ENCODE data around the gene BHLHE23.

Gene BHLHE23

GRCh38 chr20:63027221-63027921 lies 20.6 kb upstream of the BHLHE23 start:
- DNase-seq (ENCODE audit: low spot score in 2 of 2) = no peak
- Mint-ChIP-seq H3K4me1 (no peaks in the 10 kb centered on the region), H3K9me3 (no peaks in the 10 kb centered on the region), H3K36me3 (ENCODE audit: insufficient read depth) (no peaks in the 10 kb centered on the region), H3K4me3 (no peak overlapping the region), H3K27ac (ENCODE audit: low read depth) (no peak overlapping the region), H3K27me3 (peaks cover 61% of the 10 kb centered on the region)
- ATAC-seq (replicated peaks; ENCODE audit: extremely low read depth, poor library complexity, severe bottlenecking) = no peak

DNA sequence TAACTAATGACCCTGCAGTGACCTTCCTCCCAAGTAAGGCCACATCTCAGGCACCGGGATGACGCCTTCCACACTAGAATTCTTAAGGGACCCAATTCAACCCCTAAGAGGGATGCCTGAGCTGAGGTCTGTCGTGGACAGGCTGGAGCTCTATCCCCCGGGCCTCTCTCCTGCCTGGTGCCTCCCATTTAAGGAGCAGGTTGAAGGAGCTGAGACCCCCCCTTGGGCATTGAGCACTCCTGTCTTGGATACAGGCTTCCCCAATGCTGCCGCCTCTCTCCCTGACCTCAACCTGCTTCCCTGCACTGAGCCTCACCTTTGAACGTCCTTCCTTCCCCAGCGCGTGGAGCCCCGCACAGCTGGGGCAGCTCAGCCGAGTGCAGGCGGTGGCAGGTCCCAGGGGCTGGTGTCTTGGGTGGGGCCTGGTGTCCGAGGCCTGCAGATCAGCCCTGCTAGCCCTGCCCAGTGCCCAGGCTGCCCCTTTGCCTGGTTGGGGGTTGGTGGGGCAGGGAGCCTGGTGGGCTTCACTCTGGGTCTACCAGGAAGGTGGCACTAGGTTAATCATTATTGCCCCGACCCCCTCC lies 19.9 kb upstream of the BHLHE23 start:
- Mint-ChIP-seq H3K9me3 (no peaks in the 10 kb centered on the region), H3K4me1 (no peaks in the 10 kb centered on the region), H3K27ac (ENCODE audit: low read depth) (no peak overlapping the region), H3K27me3 (peaks cover 59% of the 10 kb centered on the region), H3K4me3 (no peak overlapping the region), H3K36me3 (ENCODE audit: insufficient read depth) (no peaks in the 10 kb centered on the region)
- no peak for ATAC-seq (replicated peaks; ENCODE audit: extremely low read depth, poor library complexity, severe bottlenecking)
- no peak for DNase-seq (ENCODE audit: low spot score in 2 of 2)

DNA sequence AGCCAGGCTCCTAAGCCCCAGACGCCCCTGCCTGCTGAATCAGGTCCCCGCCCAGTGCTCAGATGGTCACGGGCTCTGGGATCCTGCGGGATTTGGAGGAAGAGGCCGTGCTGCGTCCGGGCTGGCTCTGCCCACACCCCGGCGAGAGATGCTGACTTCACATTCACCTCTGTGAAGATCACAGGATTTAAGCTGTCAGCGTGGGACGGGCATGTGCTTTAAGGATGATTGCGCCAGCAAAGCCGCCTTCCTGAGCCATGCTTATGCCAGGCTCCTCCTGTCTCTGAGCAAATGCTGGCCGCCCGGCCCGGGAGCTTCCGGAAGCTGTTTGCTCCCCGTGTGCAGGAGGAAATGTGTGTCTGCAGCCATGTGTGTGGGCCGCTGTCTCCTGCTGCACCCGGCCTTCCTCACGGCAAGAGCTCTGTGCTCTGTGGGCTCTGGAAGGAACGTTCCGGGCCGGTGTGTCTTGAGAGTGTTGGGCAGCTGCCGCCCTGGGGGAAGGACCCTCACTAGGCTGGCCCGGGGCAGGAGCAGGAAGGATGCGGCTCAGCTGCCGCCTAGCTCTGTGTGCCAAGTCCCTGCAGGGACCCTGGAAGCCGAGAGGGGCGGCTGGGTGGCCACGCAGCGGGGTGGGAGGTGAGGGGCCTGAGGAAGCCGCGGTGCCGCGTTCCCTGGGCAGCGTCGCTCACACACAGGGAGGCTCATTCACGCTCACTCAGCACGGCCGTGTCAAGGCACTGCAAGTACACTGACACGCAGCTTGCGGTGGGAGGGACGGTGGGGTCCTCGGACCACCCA lies 19.0 kb upstream of the BHLHE23 start:
- no peak overlapping the region for H3K27ac Mint-ChIP-seq (ENCODE audit: low read depth)
- H3K27me3 Mint-ChIP-seq = peaks cover 59% of the 10 kb centered on the region
- H3K4me3 Mint-ChIP-seq = no peak overlapping the region
- no peak for ATAC-seq (replicated peaks; ENCODE audit: extremely low read depth, poor library complexity, severe bottlenecking)
- no peak for DNase-seq (ENCODE audit: low spot score in 2 of 2)
- H3K4me1 Mint-ChIP-seq = no peaks in the 10 kb centered on the region
- H3K9me3 Mint-ChIP-seq = no peaks in the 10 kb centered on the region
- no peaks in the 10 kb centered on the region for H3K36me3 Mint-ChIP-seq (ENCODE audit: insufficient read depth)

DNA sequence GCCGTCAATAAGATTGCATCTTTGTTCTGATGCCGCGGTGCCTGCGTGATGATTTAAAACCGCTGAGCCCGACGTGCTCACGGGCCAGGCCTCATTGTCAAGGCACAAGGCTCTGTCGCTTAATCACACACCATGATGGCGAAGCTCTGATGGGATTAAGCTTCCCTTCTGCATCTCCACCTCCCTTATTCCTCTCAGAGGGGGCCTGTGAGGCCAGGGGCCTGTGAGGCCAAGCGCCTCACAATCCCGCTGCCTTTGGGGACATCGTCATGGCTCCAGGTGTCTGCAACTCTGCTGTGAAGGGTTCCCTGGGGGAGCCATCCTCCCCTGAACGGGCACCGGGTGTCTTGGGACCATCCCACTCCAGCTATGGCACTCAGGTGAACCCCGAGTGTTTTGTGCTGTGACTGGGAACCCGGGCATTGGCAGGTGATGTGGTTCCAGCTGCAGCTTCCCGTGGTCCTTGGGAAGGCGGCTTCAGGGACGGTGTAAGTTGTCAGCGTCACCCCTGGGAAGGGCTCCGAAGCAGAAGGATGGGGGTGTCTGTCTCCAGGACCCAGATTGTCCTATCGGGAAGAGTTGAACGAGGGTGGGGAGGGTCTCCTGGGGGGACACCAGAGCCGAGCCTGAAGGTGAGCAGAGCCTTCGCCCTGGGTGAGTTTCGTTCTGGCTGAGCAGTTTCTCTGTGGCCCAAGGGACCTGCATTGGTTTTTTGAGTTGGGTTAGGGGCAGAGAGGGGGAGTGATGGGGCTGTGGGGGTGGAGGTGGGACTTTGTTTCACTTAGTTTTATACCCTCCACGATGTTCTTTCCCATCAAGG lies 18.0 kb upstream of the BHLHE23 start:
- Mint-ChIP-seq H3K4me1 (no peaks in the 10 kb centered on the region), H3K4me3 (no peak overlapping the region), H3K36me3 (ENCODE audit: insufficient read depth) (no peaks in the 10 kb centered on the region), H3K27me3 (peaks cover 68% of the 10 kb centered on the region), H3K9me3 (no peaks in the 10 kb centered on the region), H3K27ac (ENCODE audit: low read depth) (no peak overlapping the region)
- ATAC-seq (replicated peaks; ENCODE audit: extremely low read depth, poor library complexity, severe bottlenecking) (no peak), DNase-seq (ENCODE audit: low spot score in 2 of 2) (no peak)

DNA sequence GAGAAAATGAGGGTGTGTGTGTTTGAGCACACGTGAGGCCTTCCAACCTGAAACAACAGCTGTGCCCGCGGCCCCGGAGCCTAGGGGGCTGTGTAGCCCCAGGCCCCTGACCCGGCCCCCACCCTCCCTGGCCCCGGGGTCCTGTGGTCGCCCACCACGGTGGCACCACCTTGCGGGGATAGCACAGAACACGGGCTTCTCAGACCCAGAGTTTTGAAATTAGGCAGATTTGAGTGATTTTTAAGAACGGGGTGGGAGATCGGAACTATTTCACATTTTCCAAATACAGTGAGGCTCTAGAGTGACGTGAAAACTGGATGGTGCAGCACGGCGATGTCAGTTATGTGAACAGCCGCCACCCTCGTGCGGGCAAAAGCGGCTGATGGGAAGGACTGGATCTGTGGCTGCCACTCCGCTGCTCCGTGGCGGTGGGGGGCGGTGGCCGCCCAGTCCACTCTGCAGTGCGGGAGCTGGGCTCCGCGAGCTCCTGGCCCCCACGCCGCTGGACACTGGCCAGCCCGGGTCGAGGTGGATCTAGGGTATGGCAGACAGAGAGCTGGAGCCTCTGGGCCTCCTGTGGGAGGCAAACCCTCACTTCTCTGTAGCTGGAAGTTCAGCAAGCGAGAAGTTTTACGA lies 17.3 kb upstream of the BHLHE23 start:
- H3K9me3 Mint-ChIP-seq = no peaks in the 10 kb centered on the region
- DNase-seq (ENCODE audit: low spot score in 2 of 2) (no peak), ATAC-seq (replicated peaks; ENCODE audit: extremely low read depth, poor library complexity, severe bottlenecking) (no peak)
- no peak overlapping the region for H3K27ac Mint-ChIP-seq (ENCODE audit: low read depth)
- H3K36me3 Mint-ChIP-seq (ENCODE audit: insufficient read depth) = no peaks in the 10 kb centered on the region
- no peak overlapping the region for H3K4me3 Mint-ChIP-seq
- no peaks in the 10 kb centered on the region for H3K4me1 Mint-ChIP-seq
- H3K27me3 Mint-ChIP-seq = peaks cover 75% of the 10 kb centered on the region

GRCh38 chr20:63023071-63023935 lies 16.5 kb upstream of the BHLHE23 start:
- Mint-ChIP-seq H3K36me3 (ENCODE audit: insufficient read depth) (no peaks in the 10 kb centered on the region), H3K27ac (ENCODE audit: low read depth) (no peak overlapping the region), H3K4me3 (no peak overlapping the region)

GRCh38 chr20:63022501-63022900 lies 15.7 kb upstream of the BHLHE23 start:
- ATAC-seq (replicated peaks; ENCODE audit: extremely low read depth, poor library complexity, severe bottlenecking) (no peak), DNase-seq (ENCODE audit: low spot score in 2 of 2) (no peak)
- Mint-ChIP-seq H3K27ac (ENCODE audit: low read depth) (no peak overlapping the region), H3K4me1 (no peaks in the 10 kb centered on the region), H3K27me3 (peaks cover 81% of the 10 kb centered on the region), H3K4me3 (no peak overlapping the region), H3K36me3 (ENCODE audit: insufficient read depth) (no peaks in the 10 kb centered on the region), H3K9me3 (no peaks in the 10 kb centered on the region)

More at GRCh38 chr20:63023071-63023935, 16.5 kb upstream of the BHLHE23 start:
- H3K4me1 Mint-ChIP-seq = no peaks in the 10 kb centered on the region
- ATAC-seq (replicated peaks; ENCODE audit: extremely low read depth, poor library complexity, severe bottlenecking) (no peak), DNase-seq (ENCODE audit: low spot score in 2 of 2) (no peak)
- H3K9me3 Mint-ChIP-seq = no peaks in the 10 kb centered on the region
- H3K27me3 Mint-ChIP-seq = peaks cover 83% of the 10 kb centered on the region

DNA sequence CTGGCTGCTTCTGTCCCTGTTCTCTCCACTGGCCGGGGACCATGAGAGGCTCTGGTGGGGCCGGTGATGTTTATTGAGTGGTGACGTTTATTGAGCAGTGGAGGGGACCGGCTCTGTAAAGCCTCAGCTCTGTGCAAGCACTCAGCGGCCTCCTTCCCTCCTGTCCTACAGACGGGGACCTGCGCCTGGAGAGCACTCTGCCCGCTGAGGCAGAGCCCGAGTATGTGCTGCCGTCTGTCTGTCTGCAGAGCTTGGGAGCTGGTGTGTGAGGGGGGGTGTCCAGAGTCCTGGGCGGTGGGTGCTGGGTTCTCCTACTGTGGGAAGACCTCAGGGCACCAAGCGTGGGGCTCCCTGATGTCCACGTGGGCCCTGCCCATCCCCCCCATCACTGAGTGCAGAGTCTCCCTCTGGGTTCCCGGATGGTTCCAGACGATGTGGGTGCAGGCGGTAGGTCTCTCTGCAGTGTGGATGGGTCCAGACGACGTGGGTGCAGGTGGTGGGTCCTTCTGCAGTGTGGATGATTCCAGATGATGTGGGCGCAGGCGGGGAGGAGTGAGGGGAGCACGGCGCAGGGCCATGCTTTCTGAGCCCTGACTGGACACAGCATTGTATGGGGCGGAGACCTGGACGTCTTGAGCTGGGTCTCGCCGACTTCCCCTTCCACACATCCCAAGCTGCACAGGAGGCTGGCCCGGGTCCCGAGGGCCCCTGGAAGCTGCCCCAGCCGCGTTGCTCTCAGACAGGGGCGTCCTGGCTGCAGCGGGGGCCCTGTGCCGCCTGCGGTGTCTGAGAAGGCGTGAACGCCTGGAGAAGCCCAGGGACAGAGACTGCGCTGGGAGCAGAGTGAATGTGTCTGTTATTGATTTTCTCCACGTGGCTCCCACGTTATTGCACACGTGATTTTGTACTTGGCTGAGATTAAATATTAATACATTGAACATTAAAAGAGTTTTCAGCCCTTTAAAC lies 14.9 kb upstream of the BHLHE23 start:
- Mint-ChIP-seq H3K27me3 (peaks cover 76% of the 10 kb centered on the region), H3K27ac (ENCODE audit: low read depth) (no peak overlapping the region), H3K9me3 (no peaks in the 10 kb centered on the region), H3K4me1 (no peaks in the 10 kb centered on the region), H3K36me3 (ENCODE audit: insufficient read depth) (no peaks in the 10 kb centered on the region), H3K4me3 (no peak overlapping the region)
- DNase-seq (ENCODE audit: low spot score in 2 of 2) = no peak
- ATAC-seq (replicated peaks; ENCODE audit: extremely low read depth, poor library complexity, severe bottlenecking) = no peak

DNA sequence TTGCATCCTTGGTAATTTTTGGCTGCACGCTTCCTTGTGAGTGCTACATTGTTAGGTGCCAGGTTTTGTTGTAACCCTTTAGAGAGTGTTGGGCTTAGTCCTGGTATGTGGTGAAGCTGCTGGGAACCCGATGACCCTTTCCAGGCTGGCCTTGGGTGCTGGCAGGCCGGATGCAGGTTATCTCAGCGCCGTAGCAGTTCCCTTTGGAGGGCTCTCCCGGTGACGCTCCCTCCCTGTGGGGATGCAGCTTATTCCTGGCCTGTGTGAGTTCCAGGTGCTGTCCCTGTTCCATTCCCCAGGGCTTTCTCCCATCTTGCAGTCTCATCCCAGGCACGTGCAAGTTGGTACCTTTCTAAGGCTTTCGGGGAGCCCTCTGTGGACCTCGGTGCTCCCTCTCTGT lies 13.9 kb upstream of the BHLHE23 start:
- no peak for DNase-seq (ENCODE audit: low spot score in 2 of 2)
- Mint-ChIP-seq H3K9me3 (no peaks in the 10 kb centered on the region), H3K4me1 (no peaks in the 10 kb centered on the region), H3K27me3 (peaks cover 77% of the 10 kb centered on the region), H3K36me3 (ENCODE audit: insufficient read depth) (no peaks in the 10 kb centered on the region), H3K4me3 (no peak overlapping the region), H3K27ac (ENCODE audit: low read depth) (no peak overlapping the region)
- no peak for ATAC-seq (replicated peaks; ENCODE audit: extremely low read depth, poor library complexity, severe bottlenecking)

- peaks cover 6% of the 10 kb centered on the region for H3K9me3 Mint-ChIP-seq
- H3K36me3 Mint-ChIP-seq (ENCODE audit: insufficient read depth) = no peaks in the 10 kb centered on the region
- no peak overlapping the region for H3K27ac Mint-ChIP-seq (ENCODE audit: low read depth)
- no peak overlapping the region for H3K4me3 Mint-ChIP-seq
- no peaks in the 10 kb centered on the region for H3K4me1 Mint-ChIP-seq
- ATAC-seq (replicated peaks; ENCODE audit: extremely low read depth, poor library complexity, severe bottlenecking) (no peak), DNase-seq (ENCODE audit: low spot score in 2 of 2) (no peak)
- peaks cover 84% of the 10 kb centered on the region for H3K27me3 Mint-ChIP-seq
Measured at GRCh38 chr20:63017826-63018411, 11.2 kb upstream of the BHLHE23 start.

Data from central memory CD8-positive, alpha-beta T cell (primary cell).